Measurements from ENCODE around the gene MIGA2.

DNA sequence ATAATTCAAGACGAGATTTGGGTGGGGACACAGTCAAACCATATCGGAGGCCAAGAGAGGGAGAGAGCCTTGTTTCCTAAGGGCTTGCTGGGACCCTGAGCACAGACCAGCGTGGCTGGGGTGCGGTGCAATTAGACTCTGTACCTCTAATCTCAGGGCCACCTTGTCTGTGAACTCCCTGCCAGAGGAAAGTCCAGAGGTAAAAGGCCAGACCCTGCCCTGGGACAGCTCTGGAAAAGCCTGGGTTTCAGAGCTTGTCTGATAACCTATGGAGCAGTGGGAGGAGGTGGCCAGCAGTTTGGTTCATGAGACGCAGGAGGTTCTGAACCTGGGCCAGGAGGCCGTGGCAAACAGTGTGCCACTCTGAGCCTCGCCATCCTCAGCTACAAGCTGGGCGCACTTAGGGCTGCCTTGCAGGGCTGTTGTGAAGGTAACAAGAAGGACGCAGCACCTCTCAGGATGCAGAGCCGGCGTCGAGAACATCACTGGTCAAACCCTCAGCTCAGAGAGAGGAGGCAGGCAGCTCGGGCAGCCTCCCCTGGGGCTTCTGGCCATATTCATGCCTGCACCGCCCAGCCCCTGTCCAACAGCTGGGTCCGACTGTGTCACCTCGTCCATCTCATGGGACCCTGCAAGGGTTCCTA is 39.7 kb downstream of the MIGA2 start:
- TF ChIP-seq TAF1 (IDR thresholded peaks at IDR 0.05; ENCODE audit: borderline replicate concordance, insufficient read depth, low read length) (no peak), POLR2AphosphoS5 (IDR thresholded peaks at IDR 0.05; ENCODE audit: low read depth, low read length) (no peak), SIN3A (IDR thresholded peaks at IDR 0.05; ENCODE audit: borderline replicate concordance, insufficient read depth, low read length) (no peak)
- TF ChIP-seq, protein P1, sequence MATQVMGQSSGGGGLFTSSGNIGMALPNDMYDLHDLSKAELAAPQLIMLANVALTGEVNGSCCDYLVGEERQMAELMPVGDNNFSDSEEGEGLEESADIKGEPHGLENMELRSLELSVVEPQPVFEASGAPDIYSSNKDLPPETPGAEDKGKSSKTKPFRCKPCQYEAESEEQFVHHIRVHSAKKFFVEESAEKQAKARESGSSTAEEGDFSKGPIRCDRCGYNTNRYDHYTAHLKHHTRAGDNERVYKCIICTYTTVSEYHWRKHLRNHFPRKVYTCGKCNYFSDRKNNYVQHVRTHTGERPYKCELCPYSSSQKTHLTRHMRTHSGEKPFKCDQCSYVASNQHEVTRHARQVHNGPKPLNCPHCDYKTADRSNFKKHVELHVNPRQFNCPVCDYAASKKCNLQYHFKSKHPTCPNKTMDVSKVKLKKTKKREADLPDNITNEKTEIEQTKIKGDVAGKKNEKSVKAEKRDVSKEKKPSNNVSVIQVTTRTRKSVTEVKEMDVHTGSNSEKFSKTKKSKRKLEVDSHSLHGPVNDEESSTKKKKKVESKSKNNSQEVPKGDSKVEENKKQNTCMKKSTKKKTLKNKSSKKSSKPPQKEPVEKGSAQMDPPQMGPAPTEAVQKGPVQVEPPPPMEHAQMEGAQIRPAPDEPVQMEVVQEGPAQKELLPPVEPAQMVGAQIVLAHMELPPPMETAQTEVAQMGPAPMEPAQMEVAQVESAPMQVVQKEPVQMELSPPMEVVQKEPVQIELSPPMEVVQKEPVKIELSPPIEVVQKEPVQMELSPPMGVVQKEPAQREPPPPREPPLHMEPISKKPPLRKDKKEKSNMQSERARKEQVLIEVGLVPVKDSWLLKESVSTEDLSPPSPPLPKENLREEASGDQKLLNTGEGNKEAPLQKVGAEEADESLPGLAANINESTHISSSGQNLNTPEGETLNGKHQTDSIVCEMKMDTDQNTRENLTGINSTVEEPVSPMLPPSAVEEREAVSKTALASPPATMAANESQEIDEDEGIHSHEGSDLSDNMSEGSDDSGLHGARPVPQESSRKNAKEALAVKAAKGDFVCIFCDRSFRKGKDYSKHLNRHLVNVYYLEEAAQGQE (IDR thresholded peaks at IDR 0.05; ENCODE audit: insufficient read depth in 1 of 2, low read depth in 2 of 2, low read length in 2 of 2) = no peak

Data from PFSK-1 (cell line).